CD4-positive, CD25-positive, alpha-beta regulatory T cell (primary cell): ENCODE measurements around the gene CAB39. TPM values are rescaled to one million over a fixed set of nuclear protein-coding genes. Genes with fewer than 3 reads are reported as not detected.

Experiments
- ATAC-seq, 2 donors: fragments of 150-1000 bp; cut with Tn5 transposase; one replicate each; pipeline ENCODE4 v1.10.0; 2021; ENCODE audit warnings: low read depth in 2 of 2, moderate number of reproducible peaks in 2 of 2, moderate library complexity in 1 of 2
- DNase-seq, 3 donors: peaks; one replicate each; pipeline versions ENCODE4 v3.0.0 to v3.0.0-alpha.2; 2012 to 2022; ENCODE audit warnings: mixed read lengths in 1 of 3
- H3K27ac ChIP-seq: one replicate; pipeline ENCODE4 v1.7.0; 2013; ENCODE audit warnings: mild to moderate bottlenecking, low read length; ENCODE audit not compliant: insufficient read depth, poor library complexity, severe bottlenecking
- H3K27me3 ChIP-seq: one replicate; pipeline ENCODE4 v1.7.0; 2013; ENCODE audit warnings: low read length; ENCODE audit not compliant: control insufficient read depth, insufficient read depth
- H3K36me3 ChIP-seq: one replicate; pipeline ENCODE4 v1.7.0; 2013; ENCODE audit warnings: mild to moderate bottlenecking, low read length, moderate library complexity; ENCODE audit not compliant: control insufficient read depth, insufficient read depth
- H3K4me1 ChIP-seq: 2 replicates; pipeline ENCODE4 v1.7.0; 2013; ENCODE audit warnings: mild to moderate bottlenecking, low read length; ENCODE audit not compliant: insufficient read depth, control insufficient read depth, poor library complexity, severe bottlenecking
- H3K4me3 ChIP-seq: one replicate; pipeline ENCODE4 v1.7.0; 2013; ENCODE audit warnings: low read depth, mild to moderate bottlenecking, low read length, moderate library complexity
- H3K9me3 ChIP-seq, 2 experiments: 1 replicate in 1 of 2; 2 replicates in 1 of 2; pipeline ENCODE4 v1.7.0; 2013; ENCODE audit warnings: low read length in 2 of 2, mild to moderate bottlenecking in 1 of 2, moderate library complexity in 1 of 2; ENCODE audit not compliant: control insufficient read depth in 2 of 2
- H3K27ac Mint-ChIP-seq, 3 donors: one replicate each; pipeline ENCODE4 v1.8.0; 2020 to 2022; ENCODE audit warnings: mild to moderate bottlenecking in 3 of 3, mixed read lengths in 3 of 3, moderate library complexity in 2 of 3
- H3K27me3 Mint-ChIP-seq: one replicate; pipeline ENCODE4 v1.8.0; 2022; ENCODE audit warnings: mild to moderate bottlenecking, mixed read lengths
- H3K36me3 Mint-ChIP-seq: one replicate; pipeline ENCODE4 v1.8.0; 2020; ENCODE audit warnings: mixed read lengths
- H3K4me1 Mint-ChIP-seq, 4 donors: one replicate each; pipeline ENCODE4 v1.8.0; 2020 to 2022; ENCODE audit warnings: mixed read lengths in 4 of 4, mild to moderate bottlenecking in 1 of 4
- H3K4me3 Mint-ChIP-seq, 4 donors: one replicate each; pipeline ENCODE4 v1.8.0; 2020 to 2022; ENCODE audit warnings: mild to moderate bottlenecking in 4 of 4, mixed read lengths in 4 of 4, moderate library complexity in 3 of 4
- H3K9me3 Mint-ChIP-seq, 7 donors: one replicate each; pipeline ENCODE4 v1.8.0; 2020 to 2022; ENCODE audit warnings: mixed read lengths in 7 of 7, mild to moderate bottlenecking in 3 of 7, moderate library complexity in 2 of 7
- polyA plus RNA-seq, 4 donors: library from polyadenylated mRNA; unstranded; fragments of 300-500 nt; fragmentation: Illumina TruSeq; gene quantifications; one replicate each; pipeline ENCODE4 v1.2.3, GENCODE V29; 2021
- total RNA-seq: library from RNA; stranded (reverse); gene quantifications from one replicate; pipeline ENCODE4 v1.2.3, GENCODE V29; 2022

CAB39 gene
- total and polyA plus RNA-seq, 5 donors from 2014 or later: 64.3 to 114 (median 85.8) TPM

- Histone ChIP-seq H3K27me3 (no peaks in the 10 kb centered on the region), H3K4me3 (no peak overlapping the region), H3K36me3 (no peaks in the 10 kb centered on the region), H3K4me1 (peaks cover 8% of the 10 kb centered on the region), H3K27ac (no peak overlapping the region), H3K9me3 (peaks cover 0 to 4% of the 10 kb centered on the region in 2 experiments)
- ATAC-seq: no peak
- Mint-ChIP-seq H3K9me3 (peaks cover 0 to 4% (median 1%) of the 10 kb centered on the region in 7 donors), H3K4me1 (peaks cover 5 to 17% (median 11%) of the 10 kb centered on the region in 4 donors), H3K27ac (peak overlapping the region in 1 of 3 donors; percentile 46), H3K27me3 (no peaks in the 10 kb centered on the region), H3K36me3 (peaks cover 4% of the 10 kb centered on the region), H3K4me3 (peak overlapping the region in 2 of 4 donors; percentile 44 to 46)
- no peak for DNase-seq
Observed at GRCh38 chr2:230677201-230677946, 35.3 kb upstream of the CAB39 start.

DNA sequence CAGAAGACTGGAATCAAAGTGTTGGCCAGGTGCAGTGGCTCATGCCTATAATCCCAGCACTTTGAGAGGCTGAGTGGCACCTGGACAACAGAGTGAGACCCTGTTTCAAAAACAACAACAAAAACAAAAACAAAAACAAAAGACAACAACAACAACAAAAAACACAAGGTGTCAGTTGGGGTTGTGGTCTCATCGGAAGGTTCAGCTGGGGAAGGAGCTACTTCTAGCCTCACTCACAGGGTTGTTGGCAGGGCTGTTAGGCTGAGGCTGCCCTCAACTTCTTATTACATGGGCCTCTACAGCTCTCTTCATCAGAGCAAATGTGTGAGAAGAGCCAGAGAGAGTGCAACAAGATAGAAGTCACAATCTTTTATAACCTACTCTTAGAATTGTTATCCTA lies 34.6 kb upstream of the CAB39 start:
- peak; percentile 6 to 18 for ATAC-seq

DNA sequence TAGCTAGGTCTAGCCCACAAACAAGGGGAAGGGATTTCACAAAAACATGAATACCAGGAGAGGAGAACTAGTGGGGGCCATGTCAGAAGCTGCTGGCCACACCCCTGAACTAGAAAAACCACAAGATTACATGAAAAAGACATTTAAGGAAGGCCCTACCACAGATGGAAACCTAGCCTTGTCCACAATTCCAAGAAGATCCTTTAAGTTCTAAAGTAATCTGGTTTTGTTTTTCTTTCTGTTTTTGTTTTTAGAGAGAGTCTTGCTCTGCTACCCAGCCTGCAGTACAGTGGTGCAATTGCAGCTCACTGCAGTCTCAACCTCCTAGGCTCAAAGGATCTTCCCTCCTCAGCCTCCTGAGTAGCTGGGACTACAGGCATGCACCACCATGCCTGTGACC lies 34.2 kb upstream of the CAB39 start:
- Mint-ChIP-seq H3K4me3 (peak overlapping the region in 1 of 4 donors; percentile 10), H3K27me3 (no peaks in the 10 kb centered on the region), H3K9me3 (peaks cover 0 to 4% (median 1%) of the 10 kb centered on the region in 7 donors), H3K4me1 (peaks cover 5 to 17% (median 11%) of the 10 kb centered on the region in 4 donors), H3K36me3 (peaks cover 4% of the 10 kb centered on the region), H3K27ac (no peak overlapping the region)
- Histone ChIP-seq H3K4me1 (peaks cover 8% of the 10 kb centered on the region), H3K36me3 (no peaks in the 10 kb centered on the region), H3K9me3 (peaks cover 0 to 4% of the 10 kb centered on the region in 2 experiments), H3K27me3 (no peaks in the 10 kb centered on the region), H3K4me3 (peak overlapping the region; percentile 32), H3K27ac (no peak overlapping the region)
- ATAC-seq (peak; percentile 52 to 54), DNase-seq (peak in 1 of 3 donors; percentile 92)

More for the DNA sequence above, 34.6 kb upstream of the CAB39 start:
- Mint-ChIP-seq H3K4me3 (no peak overlapping the region), H3K36me3 (peaks cover 4% of the 10 kb centered on the region), H3K9me3 (peaks cover 0 to 4% (median 1%) of the 10 kb centered on the region in 7 donors), H3K4me1 (peaks cover 5 to 17% (median 11%) of the 10 kb centered on the region in 4 donors), H3K27ac (peak overlapping the region in 1 of 3 donors; percentile 46), H3K27me3 (no peaks in the 10 kb centered on the region)
- no peak overlapping the region for H3K27ac ChIP-seq
- H3K9me3 ChIP-seq: peaks cover 0 to 4% of the 10 kb centered on the region in 2 experiments
- peaks cover 8% of the 10 kb centered on the region for H3K4me1 ChIP-seq
- H3K36me3 ChIP-seq: no peaks in the 10 kb centered on the region
- H3K27me3 ChIP-seq: no peaks in the 10 kb centered on the region
- H3K4me3 ChIP-seq: peak overlapping the region; percentile 32
- no peak for DNase-seq

DNA sequence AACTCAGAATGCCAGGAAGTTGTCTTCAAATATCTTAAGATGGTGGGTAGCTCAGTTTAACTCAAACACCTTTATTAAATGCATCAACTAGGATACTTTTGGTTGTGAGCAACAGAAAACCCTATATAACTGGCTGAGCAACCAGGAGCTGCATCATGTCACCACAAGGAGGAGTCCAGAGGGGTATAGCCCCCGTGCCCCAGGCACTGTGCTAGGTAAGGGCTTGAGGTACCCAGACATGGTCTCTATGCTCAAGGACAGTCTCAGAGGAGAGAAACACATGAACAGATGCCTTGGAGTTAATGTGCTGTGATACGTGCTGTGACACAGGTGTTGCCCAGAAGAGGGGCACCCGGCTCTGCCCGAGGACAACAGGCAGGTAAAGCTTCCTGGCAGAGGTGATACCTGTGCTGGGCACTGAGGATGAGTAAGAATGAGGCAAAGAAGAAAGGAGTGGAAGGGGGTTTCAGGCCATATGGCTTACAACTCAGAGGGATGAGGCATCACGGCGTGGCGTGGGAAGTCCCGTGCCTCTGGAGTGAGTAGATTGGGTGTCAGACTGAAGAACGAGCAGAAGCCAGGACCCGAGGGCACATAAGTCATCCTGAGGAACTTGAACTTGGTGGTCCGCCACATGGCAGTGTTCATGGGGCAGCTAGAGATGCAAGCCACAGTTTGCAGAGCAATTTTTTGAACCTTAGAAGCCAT lies 32.0 kb upstream of the CAB39 start:
- H3K27ac ChIP-seq: no peak overlapping the region
- peak in 1 of 2 donors; percentile 19 for ATAC-seq
- H3K36me3 Mint-ChIP-seq: peaks cover 4% of the 10 kb centered on the region

DNA sequence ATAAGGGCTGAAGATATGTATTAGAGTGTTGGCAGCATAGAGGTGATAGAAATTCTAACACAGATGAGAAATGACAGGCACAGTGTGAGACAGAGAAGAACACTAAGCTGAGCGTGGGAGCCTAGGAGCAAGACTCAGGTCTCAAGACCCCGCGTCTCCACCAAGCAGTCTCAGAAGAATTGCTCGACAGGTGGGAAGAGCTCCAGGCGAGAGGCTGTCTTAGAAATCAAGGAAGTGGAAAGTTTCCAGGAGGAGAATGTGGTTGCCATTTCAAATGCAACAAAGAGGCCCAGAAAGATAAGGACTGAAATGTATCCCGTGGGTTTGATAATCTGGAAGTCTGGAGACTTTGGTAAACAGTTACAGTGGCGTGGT lies 31.5 kb upstream of the CAB39 start:
- Histone ChIP-seq H3K36me3 (no peaks in the 10 kb centered on the region), H3K9me3 (peaks cover 0 to 4% of the 10 kb centered on the region in 2 experiments), H3K27me3 (no peaks in the 10 kb centered on the region), H3K4me1 (peaks cover 8% of the 10 kb centered on the region), H3K4me3 (no peak overlapping the region), H3K27ac (no peak overlapping the region)
- no peak for DNase-seq
- H3K4me1 Mint-ChIP-seq: peaks cover 5 to 17% (median 11%) of the 10 kb centered on the region in 4 donors
- H3K4me3 Mint-ChIP-seq: no peak overlapping the region
- H3K9me3 Mint-ChIP-seq: peaks cover 0 to 5% (median 1%) of the 10 kb centered on the region in 7 donors
- peaks cover 4% of the 10 kb centered on the region for H3K36me3 Mint-ChIP-seq
- no peaks in the 10 kb centered on the region for H3K27me3 Mint-ChIP-seq
- peak overlapping the region in 2 of 3 donors; percentile 5 to 12 for H3K27ac Mint-ChIP-seq
- no peak for ATAC-seq

More for the DNA sequence above, 32.0 kb upstream of the CAB39 start:
- Mint-ChIP-seq H3K27ac (no peak overlapping the region), H3K4me3 (peak overlapping the region in 1 of 4 donors; percentile 3), H3K4me1 (peaks cover 5 to 17% (median 11%) of the 10 kb centered on the region in 4 donors), H3K9me3 (peaks cover 0 to 5% (median 1%) of the 10 kb centered on the region in 7 donors), H3K27me3 (no peaks in the 10 kb centered on the region)
- Histone ChIP-seq H3K4me1 (peaks cover 8% of the 10 kb centered on the region), H3K36me3 (no peaks in the 10 kb centered on the region), H3K9me3 (peaks cover 0 to 4% of the 10 kb centered on the region in 2 experiments), H3K4me3 (no peak overlapping the region), H3K27me3 (no peaks in the 10 kb centered on the region)
- no peak for DNase-seq

- Mint-ChIP-seq H3K4me3 (no peak overlapping the region), H3K36me3 (no peaks in the 10 kb centered on the region), H3K9me3 (peaks cover 0 to 3% (median 0%) of the 10 kb centered on the region in 7 donors), H3K27me3 (peaks cover 7% of the 10 kb centered on the region), H3K27ac (peak overlapping the region in 1 of 3 donors; percentile 75), H3K4me1 (peaks cover 5 to 15% (median 11%) of the 10 kb centered on the region in 4 donors)
- peaks cover 0 to 4% of the 10 kb centered on the region in 2 experiments for H3K9me3 ChIP-seq
- H3K36me3 ChIP-seq: no peaks in the 10 kb centered on the region
- DNase-seq: no peak
- no peak overlapping the region for H3K4me3 ChIP-seq
- ATAC-seq: no peak
- H3K4me1 ChIP-seq: peaks cover 8% of the 10 kb centered on the region
- no peak overlapping the region for H3K27ac ChIP-seq
- H3K27me3 ChIP-seq: no peaks in the 10 kb centered on the region
Observed at GRCh38 chr2:230682546-230682945, 30.1 kb upstream of the CAB39 start.

- Mint-ChIP-seq H3K4me3 (no peak overlapping the region), H3K27me3 (peaks cover 9% of the 10 kb centered on the region), H3K4me1 (peaks cover 0 to 3% (median 1%) of the 10 kb centered on the region in 4 donors), H3K27ac (peak overlapping the region in 1 of 3 donors; percentile 28), H3K9me3 (peaks cover 0 to 3% (median 0%) of the 10 kb centered on the region in 7 donors), H3K36me3 (no peaks in the 10 kb centered on the region)
- ATAC-seq: no peak
- Histone ChIP-seq H3K9me3 (no peaks in the 10 kb centered on the region), H3K36me3 (no peaks in the 10 kb centered on the region), H3K27me3 (no peaks in the 10 kb centered on the region), H3K4me3 (no peak overlapping the region), H3K27ac (no peak overlapping the region), H3K4me1 (no peaks in the 10 kb centered on the region)
- no peak for DNase-seq
Observed at GRCh38 chr2:230684270-230685168, 28.1 kb upstream of the CAB39 start.
